Stomach (tissue), 9 donors: Measurements from ENCODE around the gene SLC9B2. TPM values are rescaled to one million over a fixed set of nuclear protein-coding genes. Genes with fewer than 3 reads are reported as not detected.

Experiments
- DNase-seq, 2 donors: peaks; one replicate each; pipeline versions ENCODE4 v3.0.0 to v3.0.0-alpha.2; 2013 to 2019
- H3K27ac ChIP-seq, 5 donors: fragments of 200-600 bp in 4 of 5; sonication (generic) in 4 of 5; one replicate each; pipeline ENCODE4 v1.5.1; 2013 to 2019; ENCODE audit warnings: mild to moderate bottlenecking in 1 of 5, moderate library complexity in 1 of 5
- H3K27me3 ChIP-seq, 3 donors: fragments of 200-600 bp; sonication (generic); one replicate each; pipeline ENCODE4 v1.5.1; 2017 to 2019; ENCODE audit warnings: mixed run types in 1 of 3
- H3K36me3 ChIP-seq, 4 donors: fragments of 200-600 bp; sonication (generic); 1 replicate in 3 of 4; 2 replicates in 1 of 4; pipeline ENCODE4 v1.5.1; 2016 to 2019
- H3K4me1 ChIP-seq, 4 donors: fragments of 200-600 bp; sonication (generic); one replicate each; pipeline ENCODE4 v1.5.1; 2016 to 2019
- H3K4me3 ChIP-seq, 4 donors: fragments of 200-600 bp; sonication (generic) in 3 of 4; one replicate each; pipeline ENCODE4 v1.5.1; 2016 to 2019; ENCODE audit warnings: mild to moderate bottlenecking in 1 of 4
- H3K9me3 ChIP-seq, 4 donors: fragments of 200-600 bp; sonication (generic); one replicate each; pipeline ENCODE4 v1.5.1; 2016 to 2019
- EP300 ChIP-seq: sonication (generic); formaldehyde crosslinking; IDR thresholded peaks from one replicate; pipeline ENCODE4 v1.6.1; 2017; ENCODE audit warnings: antibody characterized with exemption
- POLR2A ChIP-seq, 4 donors: fragments of 450-650 bp; IDR thresholded peaks; one replicate each; pipeline ENCODE4 v1.6.1; 2016; ENCODE audit warnings: antibody characterized with exemption in 4 of 4, control low read depth in 2 of 4, mild to moderate bottlenecking in 1 of 4, moderate library complexity in 1 of 4
- POLR2AphosphoS5 ChIP-seq, 3 donors: sonication (generic); formaldehyde crosslinking; IDR thresholded peaks; one replicate each; pipeline ENCODE4 v1.6.1; 2016; ENCODE audit warnings: antibody characterized with exemption in 3 of 3
- WGBS, 5 donors: extraction: QIAGEN DNeasy Blood & Tissue Kit in 3 of 5; methylation state at CpG; one replicate each; pipeline versions ENCODE4 v1.1.5 to v1.1.7; 2013 to 2018; 5-methylcytosine and 5-hydroxymethylcytosine counted together
- intact Hi-C: fragments of 100-400 bp; cut with DNase I; formaldehyde crosslinking; loops from one replicate; pipeline ENCODE4 v1.15.1; 2023; ENCODE audit warnings: low total_unique reads
- polyA plus RNA-seq, 3 donors: library from polyadenylated mRNA; stranded (reverse); fragments of 200-250 nt; gene quantifications; one replicate each; pipeline ENCODE4 v1.2.3, GENCODE V29; 2013
- total RNA-seq, 5 donors: library from RNA; depleted of rRNA; stranded (reverse); fragments of >200 nt; gene quantifications; one replicate each; pipeline versions ENCODE4 v1.1.0 to v1.2.3, GENCODE V29; 2014 to 2016
- TF ChIP-seq, protein P1 (sequence below), 7 experiments: fragments of 450-650 bp in 4 of 7; fragments of 200-600 bp in 3 of 7; sonication (generic) in 3 of 7; IDR thresholded peaks; one replicate each; pipeline ENCODE4 v1.5.1; 2016 to 2019; ENCODE audit warnings: antibody characterized with exemption in 7 of 7, control low read depth in 2 of 7, mild to moderate bottlenecking in 1 of 7
- donor health status: healthy with polysubstance abuse.
- donor health status: Bipolar disorder and iron deficiency.
- donor health status: healthy.

The SLC9B2 gene
- total and polyA plus RNA-seq, 8 donors = 1.7 to 26.3 (median 10.1) TPM

DNA sequence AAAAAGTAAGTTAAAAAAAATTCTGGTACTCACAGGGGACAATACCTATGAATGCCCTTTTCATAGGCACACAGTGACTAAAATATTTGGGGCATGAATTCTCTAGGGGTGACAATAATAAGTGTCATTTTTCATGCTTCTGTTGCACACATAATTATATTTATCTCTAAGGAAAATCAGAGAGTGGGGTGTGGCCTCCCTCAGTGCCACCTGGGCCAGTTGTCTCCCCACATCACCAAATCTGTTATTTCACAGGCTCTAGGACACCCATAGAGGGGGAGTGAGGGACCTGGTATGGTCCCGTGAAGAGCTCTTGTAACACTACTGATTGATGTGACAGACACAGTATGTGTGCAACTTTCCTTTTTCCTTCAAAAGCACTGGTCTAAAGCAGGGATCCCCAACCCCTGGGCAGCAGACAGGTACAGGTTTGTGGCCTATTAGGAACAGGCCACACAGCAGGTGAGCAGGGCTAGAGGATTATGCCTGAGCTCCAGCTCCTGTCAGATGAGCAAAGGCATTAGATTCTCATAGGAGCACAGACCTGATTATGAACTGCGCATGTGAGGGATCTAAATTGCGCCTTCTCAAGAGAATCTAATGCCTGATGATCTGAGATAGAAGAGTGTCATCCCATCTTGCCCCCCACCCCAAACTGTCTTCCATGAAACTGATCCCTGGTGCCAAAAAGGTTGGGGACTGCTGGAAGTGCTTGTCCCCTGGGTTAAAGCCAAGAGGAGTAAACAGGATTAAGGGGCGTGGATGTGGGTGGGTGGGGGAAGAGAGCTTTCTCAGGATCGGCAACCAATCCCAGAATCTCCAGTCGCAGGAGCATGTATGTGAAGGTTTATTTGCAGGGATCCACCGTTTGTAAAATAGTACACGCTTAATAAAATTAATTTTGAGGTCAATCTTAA is 57.9 kb downstream of the SLC9B2 start:
- Histone ChIP-seq H3K27me3 (no peaks in the 10 kb centered on the region), H3K4me1 (peaks cover 0 to 18% (median 16%) of the 10 kb centered on the region in 4 donors), H3K36me3 (no peaks in the 10 kb centered on the region), H3K27ac (peak overlapping the region; percentile 88 to 94 (median 90)), H3K4me3 (peak overlapping the region; percentile 36 to 47 (median 42)), H3K9me3 (no peaks in the 10 kb centered on the region)
- WGBS, 5 donors = 39 to 45% (median 40%) methylated on average over 8 of the region's 8 CpGs
- DNase-seq = peak in 1 of 2 donors; percentile 79
- no peak for TF ChIP-seq POLR2A (IDR thresholded peaks at IDR 0.05)
- TF ChIP-seq EP300 = no peak
- TF ChIP-seq, protein P1, sequence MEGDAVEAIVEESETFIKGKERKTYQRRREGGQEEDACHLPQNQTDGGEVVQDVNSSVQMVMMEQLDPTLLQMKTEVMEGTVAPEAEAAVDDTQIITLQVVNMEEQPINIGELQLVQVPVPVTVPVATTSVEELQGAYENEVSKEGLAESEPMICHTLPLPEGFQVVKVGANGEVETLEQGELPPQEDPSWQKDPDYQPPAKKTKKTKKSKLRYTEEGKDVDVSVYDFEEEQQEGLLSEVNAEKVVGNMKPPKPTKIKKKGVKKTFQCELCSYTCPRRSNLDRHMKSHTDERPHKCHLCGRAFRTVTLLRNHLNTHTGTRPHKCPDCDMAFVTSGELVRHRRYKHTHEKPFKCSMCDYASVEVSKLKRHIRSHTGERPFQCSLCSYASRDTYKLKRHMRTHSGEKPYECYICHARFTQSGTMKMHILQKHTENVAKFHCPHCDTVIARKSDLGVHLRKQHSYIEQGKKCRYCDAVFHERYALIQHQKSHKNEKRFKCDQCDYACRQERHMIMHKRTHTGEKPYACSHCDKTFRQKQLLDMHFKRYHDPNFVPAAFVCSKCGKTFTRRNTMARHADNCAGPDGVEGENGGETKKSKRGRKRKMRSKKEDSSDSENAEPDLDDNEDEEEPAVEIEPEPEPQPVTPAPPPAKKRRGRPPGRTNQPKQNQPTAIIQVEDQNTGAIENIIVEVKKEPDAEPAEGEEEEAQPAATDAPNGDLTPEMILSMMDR (IDR thresholded peaks at IDR 0.05) = no peak
- TF ChIP-seq POLR2AphosphoS5 (IDR thresholded peaks at IDR 0.05) = no peak
- intact Hi-C loops = no loop called here

DNA sequence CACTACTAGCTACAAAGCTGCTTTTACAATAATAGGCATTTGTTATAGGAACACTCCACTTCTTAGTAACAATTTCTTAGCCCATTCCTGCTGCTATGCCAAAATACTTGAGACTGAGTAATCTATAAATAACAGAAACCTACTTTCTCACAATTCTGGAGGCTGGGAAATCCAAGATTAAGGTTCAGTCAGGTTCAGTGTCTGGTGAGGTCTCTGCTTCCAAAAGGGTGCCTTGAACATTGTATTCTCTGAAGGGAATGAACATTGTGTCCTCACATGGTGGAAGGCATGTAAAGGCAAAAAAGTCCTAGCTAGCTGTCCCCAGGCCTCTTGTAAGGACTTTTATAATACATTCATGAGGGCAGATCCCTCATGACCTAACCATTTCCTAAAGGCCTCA is 64.0 kb downstream of the SLC9B2 start:
- peak in 1 of 3 donors; percentile 34 for TF ChIP-seq POLR2AphosphoS5 (IDR thresholded peaks at IDR 0.05)
- TF ChIP-seq, protein P1 (IDR thresholded peaks at IDR 0.05) = no peak
- intact Hi-C loops = no loop called here
- Histone ChIP-seq H3K27ac (peak overlapping the region in 4 of 5 donors; percentile 32 to 80 (median 70)), H3K4me3 (no peak overlapping the region), H3K27me3 (no peaks in the 10 kb centered on the region), H3K4me1 (peaks cover 8 to 24% (median 19%) of the 10 kb centered on the region in 4 donors), H3K36me3 (no peaks in the 10 kb centered on the region), H3K9me3 (no peaks in the 10 kb centered on the region)
- no peak for DNase-seq

DNA sequence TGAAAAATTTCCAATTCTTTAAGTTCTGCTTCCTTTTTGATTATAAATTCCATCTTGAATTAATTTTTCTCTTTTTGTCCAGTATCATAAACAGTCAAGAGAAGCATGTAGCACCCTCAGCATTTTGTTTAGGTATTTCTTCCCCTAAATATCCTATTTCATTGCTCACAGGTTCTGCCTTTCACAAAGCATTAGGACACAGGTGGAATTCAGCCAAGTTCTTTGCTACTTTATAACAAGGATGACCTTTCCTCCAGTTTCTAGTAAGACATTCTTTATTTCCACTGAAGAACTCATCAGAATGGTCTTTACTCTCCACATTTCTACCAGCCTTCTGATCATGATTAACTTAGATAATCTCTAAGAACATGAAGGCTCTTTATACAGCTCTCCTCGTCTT is 64.5 kb downstream of the SLC9B2 start:
- H3K4me3 ChIP-seq = no peak overlapping the region
- intact Hi-C loops = no loop called here
- no peaks in the 10 kb centered on the region for H3K36me3 ChIP-seq
- DNase-seq = peak in 1 of 2 donors; percentile 67
- no peaks in the 10 kb centered on the region for H3K27me3 ChIP-seq
- TF ChIP-seq, protein P1 (IDR thresholded peaks at IDR 0.05) = no peak
- TF ChIP-seq POLR2A (IDR thresholded peaks at IDR 0.05) (no peak), POLR2AphosphoS5 (IDR thresholded peaks at IDR 0.05) (no peak), EP300 (no peak)
- 24 to 67% (median 46%) methylated on average over 1 of the region's 1 CpG for WGBS, 5 donors
- peak overlapping the region in 4 of 5 donors; percentile 32 to 80 (median 70) for H3K27ac ChIP-seq
- peaks cover 8 to 24% (median 19%) of the 10 kb centered on the region in 4 donors for H3K4me1 ChIP-seq
- H3K9me3 ChIP-seq = no peaks in the 10 kb centered on the region

DNA sequence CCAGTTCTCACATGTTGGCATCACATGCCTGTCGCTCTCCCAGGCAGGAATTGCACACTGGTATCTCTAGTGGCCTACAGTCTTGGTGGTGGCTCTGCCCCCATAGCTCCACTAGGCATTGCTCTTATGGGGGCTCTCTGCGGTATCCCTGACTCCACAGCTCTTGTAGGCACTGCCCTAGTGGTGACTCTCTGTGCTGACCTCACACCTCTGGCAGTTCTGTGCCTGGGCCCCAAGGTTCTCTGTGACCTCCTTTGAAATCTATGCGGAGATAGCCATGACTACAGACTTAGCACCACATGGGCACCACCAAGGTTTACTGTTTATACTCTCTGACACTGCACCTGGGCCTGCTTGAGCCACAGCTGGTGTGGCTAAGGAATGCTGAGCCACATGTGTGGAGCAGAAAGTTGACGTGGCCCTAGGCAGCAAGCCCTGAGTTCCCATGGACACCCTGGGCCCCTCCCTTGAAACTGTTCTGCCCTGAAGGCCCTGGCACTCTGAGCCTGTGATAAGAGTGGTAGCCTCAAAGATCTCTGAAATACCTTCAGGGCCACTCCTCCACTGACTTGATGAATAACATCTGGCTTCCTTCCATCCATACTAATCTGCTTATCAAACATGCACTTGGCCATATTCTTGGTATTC is 65.1 kb downstream of the SLC9B2 start:
- H3K4me3 ChIP-seq = no peak overlapping the region
- DNase-seq = peak; percentile 68 to 75
- no peak for TF ChIP-seq EP300
- TF ChIP-seq, protein P1 (IDR thresholded peaks at IDR 0.05) = no peak
- TF ChIP-seq POLR2AphosphoS5 (IDR thresholded peaks at IDR 0.05) = peak in 1 of 3 donors; percentile 38
- no peaks in the 10 kb centered on the region for H3K9me3 ChIP-seq
- 54 to 75% (median 70%) methylated on average over 3 to 4 of the region's 4 CpGs for WGBS, 5 donors
- H3K4me1 ChIP-seq = peaks cover 8 to 24% (median 19%) of the 10 kb centered on the region in 4 donors
- no peaks in the 10 kb centered on the region for H3K36me3 ChIP-seq
- H3K27ac ChIP-seq = peak overlapping the region; percentile 32 to 80 (median 60)
- intact Hi-C loops = no loop called here
- H3K27me3 ChIP-seq = no peaks in the 10 kb centered on the region
